Subcutaneous adipose tissue (tissue), 4 donors: ENCODE data around the gene TCEA3. TPM values are rescaled to one million over a fixed set of nuclear protein-coding genes. Genes with fewer than 3 reads are reported as not detected.

Experiments
- CTCF ChIP-seq: fragments of 450-650 bp; IDR thresholded peaks from one replicate; pipeline ENCODE4 v1.5.1; 2016; ENCODE audit warnings: low read depth, mild to moderate bottlenecking, control low read depth, antibody characterized with exemption, moderate library complexity
- total RNA-seq, 4 donors: library from RNA; depleted of rRNA; stranded (reverse); fragments of >200 nt; gene quantifications; one replicate each; pipeline ENCODE4 v1.1.0, GENCODE V29; 2016

TCEA3 gene
- total RNA-seq, 4 donors from 2014 or later: 5.4 to 10.8 (median 7.9) TPM

DNA sequence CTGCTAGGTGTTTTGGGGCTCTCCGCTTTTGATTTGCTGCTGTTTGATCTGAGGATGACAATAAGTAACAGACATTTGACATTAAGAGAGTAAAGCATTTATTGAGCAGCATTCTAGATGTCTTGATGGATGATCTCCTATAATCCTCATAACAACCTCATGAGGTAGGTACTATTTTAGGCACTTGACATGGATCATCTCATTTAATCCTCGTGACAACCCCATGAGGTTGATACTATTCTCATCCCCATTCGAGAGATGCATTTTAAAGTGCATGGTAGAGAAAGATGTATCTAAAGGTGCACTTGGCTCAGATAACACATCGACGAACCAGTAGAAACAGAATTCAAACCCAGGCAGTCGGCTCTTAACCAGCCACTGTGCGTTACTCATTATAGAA is 26.6 kb downstream of the TCEA3 start:
- no peak for TF ChIP-seq CTCF

- no peak for TF ChIP-seq CTCF
Measured at GRCh38 chr1:23396380-23396779, 28.2 kb downstream of the TCEA3 start.

GRCh38 chr1:23395849-23396248 is 28.7 kb downstream of the TCEA3 start:
- no peak for TF ChIP-seq CTCF

DNA sequence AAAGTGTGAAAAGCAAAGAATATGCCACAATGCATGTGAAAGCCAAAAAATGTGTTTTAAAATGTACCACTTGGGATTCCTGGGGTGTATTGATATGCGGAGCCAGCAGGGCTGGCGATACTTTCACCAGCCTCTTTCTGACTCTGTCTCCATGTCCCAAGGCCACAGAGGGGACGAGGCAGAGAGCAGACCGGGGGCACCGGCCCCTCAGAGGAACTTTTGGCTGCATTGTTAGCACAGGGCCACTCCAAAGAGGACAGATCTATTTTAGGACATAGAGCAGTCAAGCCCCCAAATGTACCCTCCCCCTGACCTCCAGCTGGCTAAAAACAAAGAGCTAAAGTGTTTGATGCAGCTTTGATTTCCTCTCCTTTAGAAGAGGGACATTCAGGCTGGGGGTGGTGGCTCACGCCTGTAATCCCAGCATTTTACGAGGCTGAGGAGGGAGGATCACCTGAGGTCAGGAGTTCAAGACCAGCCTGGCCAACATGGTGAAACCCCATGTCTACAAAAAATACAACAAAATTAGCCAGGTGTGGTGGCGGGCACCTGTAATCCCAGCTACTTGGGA is 29.3 kb downstream of the TCEA3 start:
- TF ChIP-seq CTCF: no peak

- no peak for TF ChIP-seq CTCF
Measured at GRCh38 chr1:23394684-23395083, 29.9 kb downstream of the TCEA3 start.

DNA sequence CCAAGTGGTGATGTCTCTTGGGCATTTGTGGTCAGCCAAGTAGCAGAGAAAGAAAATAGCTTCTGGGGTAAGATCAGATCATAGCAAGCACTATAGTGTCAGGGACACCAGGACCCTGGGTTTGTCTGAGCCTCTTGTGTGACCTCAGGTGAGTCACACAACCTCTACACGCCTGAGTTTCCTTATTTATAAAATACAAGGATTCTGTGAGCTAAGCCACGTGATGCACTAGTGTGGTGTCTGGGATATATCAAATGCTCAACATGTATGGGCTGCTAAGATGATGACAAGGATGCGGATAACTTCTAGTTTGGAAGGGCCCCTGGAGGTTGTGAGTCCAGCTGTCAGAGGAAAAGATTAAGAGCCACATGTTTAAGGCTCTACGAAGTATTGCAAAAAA is 30.4 kb downstream of the TCEA3 start:
- no peak for TF ChIP-seq CTCF

GRCh38 chr1:23393706-23394105 is 30.8 kb downstream of the TCEA3 start:
- TF ChIP-seq CTCF: no peak
